Choroid plexus epithelial cell (primary cell): ENCODE measurements around the gene SQSTM1.

ENCODE experiments used
- DNase-seq: peaks from one replicate; pipeline ENCODE4 v3.0.0-alpha.2; 2010; ENCODE audit warnings: low read depth
- H3K4me3 ChIP-seq: 2 replicates; pipeline ENCODE4 v1.5.1; 2011; ENCODE audit warnings: low read depth, mild to moderate bottlenecking, control low read depth, low read length, moderate library complexity
- CTCF ChIP-seq: conservative IDR thresholded peaks from 2 replicates; pipeline ENCODE4 v1.5.1; 2011; ENCODE audit warnings: low read depth, mild to moderate bottlenecking, control low read depth, inconsistent platforms, low read length, moderate library complexity

The SQSTM1 gene

GRCh38 chr5:179820483-179821297, at the start of gene SQSTM1:
TSS of gene SQSTM1 (plus strand) at chr5:179820905. CDS start at chr5:179820937, 32 bp downstream.
- TF ChIP-seq CTCF: no peak
- H3K4me3 ChIP-seq: peak within 1 kb of the TSS; percentile 97
- peak; percentile 85 for DNase-seq

- TF ChIP-seq CTCF: no peak
- no peak overlapping the region for H3K4me3 ChIP-seq
- no peak for DNase-seq
Measured at GRCh38 chr5:179771311-179771895, 49.3 kb upstream of the SQSTM1 start.

- no peak overlapping the region for H3K4me3 ChIP-seq
- DNase-seq: no peak
- TF ChIP-seq CTCF: no peak
Measured at GRCh38 chr5:179772351-179772750, 48.4 kb upstream of the SQSTM1 start.

GRCh38 chr5:179773686-179774040, 47.0 kb upstream of the SQSTM1 start:
- no peak for TF ChIP-seq CTCF
- H3K4me3 ChIP-seq: no peak overlapping the region
- DNase-seq: no peak

- no peak overlapping the region for H3K4me3 ChIP-seq
- no peak for TF ChIP-seq CTCF
- no peak for DNase-seq
Measured at GRCh38 chr5:179774442-179774841, 46.3 kb upstream of the SQSTM1 start.

- DNase-seq: no peak
- no peak overlapping the region for H3K4me3 ChIP-seq
- TF ChIP-seq CTCF: no peak
Measured at GRCh38 chr5:179776411-179776938, 44.2 kb upstream of the SQSTM1 start.
